GM04503 (cell line): ENCODE results near the gene RGS16.

Experiments used
- DNase-seq: peaks from one replicate; pipeline ENCODE4 v3.0.0-alpha.2; 2012; ENCODE audit warnings: low read depth

RGS16 gene

GRCh38 chr1:182608845-182609610, 4.8 kb upstream of the RGS16 start:
- DNase-seq: no peak

DNA sequence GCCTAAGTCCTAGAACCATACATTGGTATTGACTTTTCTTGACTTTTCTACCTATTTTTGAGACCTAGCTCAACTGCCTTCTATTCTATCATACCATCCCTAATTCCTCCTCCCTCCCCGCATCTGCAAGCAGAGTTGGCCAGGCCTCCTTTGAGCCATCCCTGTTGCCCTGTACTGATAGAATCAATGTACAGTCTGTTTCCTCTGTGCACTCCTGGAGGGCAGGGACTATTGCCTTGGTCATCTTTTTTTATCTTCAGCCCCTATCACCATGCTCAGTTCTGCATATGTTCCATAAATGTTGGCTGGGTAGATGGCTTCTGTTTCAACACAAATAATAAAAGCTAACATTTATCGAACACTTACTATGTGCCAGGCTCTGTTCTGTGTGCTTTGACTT, 4.0 kb upstream of the RGS16 start:
- no peak for DNase-seq

- DNase-seq: no peak
Measured at GRCh38 chr1:182607566-182607965, 3.4 kb upstream of the RGS16 start.

DNA sequence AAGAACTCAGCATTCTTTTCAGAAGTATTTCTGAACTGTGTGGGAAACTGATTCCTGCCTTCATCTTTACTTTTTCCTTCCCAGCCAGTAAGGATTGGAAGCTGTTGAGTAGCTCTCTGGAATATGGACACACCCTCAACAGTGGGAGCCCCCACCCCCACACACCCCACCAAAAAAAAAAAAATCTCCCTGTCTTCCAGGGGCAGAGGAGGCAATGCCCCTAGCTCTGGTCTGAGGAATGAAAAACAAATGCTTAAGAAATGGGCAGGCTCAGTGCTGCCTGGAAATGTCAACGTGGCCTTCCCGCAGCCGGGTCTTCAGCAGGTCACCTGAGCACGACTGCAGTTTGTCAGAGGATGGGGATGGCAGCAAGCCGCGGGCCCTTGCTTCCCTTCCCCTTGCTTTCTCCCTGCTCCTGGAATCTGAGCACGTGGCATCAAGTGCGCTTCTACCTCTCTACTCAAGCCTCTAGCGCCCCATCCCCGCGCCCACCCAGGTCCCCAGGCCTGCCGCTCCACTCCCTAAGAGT, 479 bp downstream of the RGS16 start:
- DNase-seq: no peak

GRCh38 chr1:182602935-182603645, 1.1 kb downstream of the RGS16 start:
- DNase-seq: no peak

GRCh38 chr1:182601913-182602312, 2.3 kb downstream of the RGS16 start:
- DNase-seq: no peak

DNA sequence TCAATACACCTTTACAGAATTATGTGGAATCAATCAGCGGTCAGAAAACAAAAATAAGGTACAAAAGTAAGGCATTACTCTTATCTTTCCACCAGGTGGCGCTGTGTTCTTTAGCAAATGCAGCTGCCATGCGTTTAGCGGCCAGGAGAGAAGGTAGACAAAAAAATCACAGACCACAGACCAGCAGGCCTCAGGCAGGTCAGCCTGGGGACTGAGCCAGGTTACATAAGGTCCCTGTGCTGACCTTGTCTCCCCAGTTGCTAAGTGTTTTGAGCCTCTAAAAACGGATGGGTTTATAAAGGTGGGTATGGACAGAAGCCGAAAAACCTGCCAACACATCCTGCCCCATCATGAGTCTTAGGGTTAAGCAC, 2.8 kb downstream of the RGS16 start:
- no peak for DNase-seq

GRCh38 chr1:182600745-182601415, 3.3 kb downstream of the RGS16 start:
- DNase-seq: no peak

DNA sequence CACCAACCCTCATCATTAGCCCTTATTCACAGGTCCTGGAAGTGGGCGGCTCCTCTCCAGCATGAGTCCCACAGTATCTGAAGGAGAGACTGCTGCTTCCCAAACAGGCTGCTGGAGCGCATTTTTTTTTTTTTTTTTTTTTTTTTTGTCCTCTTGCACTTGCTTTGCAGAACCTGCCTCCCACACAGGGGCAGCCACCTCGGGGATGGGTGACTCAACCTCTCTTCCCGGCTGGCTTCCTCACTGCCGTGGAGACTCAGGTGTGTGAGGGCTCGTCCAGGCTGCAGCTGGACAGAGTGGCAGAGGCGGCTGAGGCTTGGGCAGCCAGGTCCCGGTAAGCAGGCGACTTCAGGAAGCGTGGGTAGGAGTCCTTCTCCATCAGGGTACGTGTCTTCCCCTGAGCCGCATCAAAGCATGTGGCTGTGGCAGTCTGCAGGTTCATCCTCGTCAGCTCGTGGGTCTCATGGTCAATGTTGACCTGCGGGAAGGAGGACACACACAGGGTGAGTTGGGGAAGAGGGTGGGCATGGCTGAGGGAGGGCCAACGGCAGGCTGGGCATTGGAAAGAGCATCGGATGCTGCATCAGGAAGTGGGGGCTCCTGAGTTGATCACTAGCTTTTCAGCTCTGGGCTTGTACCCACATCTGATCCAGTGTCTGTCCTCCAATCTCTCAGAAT, 4.0 kb downstream of the RGS16 start:
- DNase-seq: no peak

- no peak for DNase-seq
Measured at GRCh38 chr1:182599339-182599738, 4.8 kb downstream of the RGS16 start.

DNA sequence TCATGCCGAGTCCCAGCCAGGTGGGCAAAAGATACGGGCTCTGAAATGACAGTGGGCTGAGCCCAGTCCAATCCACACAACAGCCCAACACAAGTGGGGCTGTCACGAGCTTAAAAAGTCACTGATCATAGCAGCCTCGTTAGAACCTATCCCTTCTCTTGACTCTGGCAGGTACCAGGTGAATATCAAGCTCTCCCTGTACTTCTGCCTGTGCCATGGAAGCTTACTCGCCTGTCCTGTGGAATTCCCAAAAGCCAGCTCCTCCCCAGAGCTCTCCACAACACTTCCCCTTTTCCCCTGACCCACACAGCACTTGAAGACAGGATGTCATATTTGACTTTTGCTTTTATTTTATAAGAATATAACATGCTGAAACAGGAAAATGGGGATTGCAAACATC, 5.9 kb downstream of the RGS16 start:
- no peak for DNase-seq

GRCh38 chr1:182596934-182597333, 7.3 kb downstream of the RGS16 start:
- no peak for DNase-seq

DNA sequence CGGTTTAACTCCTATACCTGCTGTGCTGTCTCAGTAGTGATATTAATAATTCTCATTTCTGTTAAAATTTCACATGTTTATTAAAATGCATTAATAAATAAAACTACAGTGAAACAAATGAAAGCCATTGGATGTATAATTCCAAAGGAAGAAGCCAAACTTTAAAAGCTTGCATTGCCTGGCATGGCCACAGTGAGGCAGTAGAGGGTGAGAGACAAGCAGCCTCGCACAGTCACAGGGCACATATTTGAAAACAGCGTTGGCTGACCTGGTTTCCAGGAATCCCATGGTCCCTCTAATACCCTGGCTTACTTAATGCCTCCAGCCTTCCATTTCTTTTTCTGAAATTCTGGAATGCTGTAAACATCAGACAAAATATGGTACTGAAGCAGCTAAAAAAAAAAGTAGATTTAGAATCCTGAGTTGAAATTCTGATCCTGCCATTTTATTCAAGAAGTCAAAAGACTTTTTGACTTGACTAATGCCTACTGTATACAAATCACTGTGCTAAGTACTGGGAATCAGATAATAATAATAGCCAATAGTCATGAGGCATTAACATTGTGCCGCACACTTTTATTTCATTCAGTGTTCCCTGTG, 8.4 kb downstream of the RGS16 start:
- DNase-seq: no peak

DNA sequence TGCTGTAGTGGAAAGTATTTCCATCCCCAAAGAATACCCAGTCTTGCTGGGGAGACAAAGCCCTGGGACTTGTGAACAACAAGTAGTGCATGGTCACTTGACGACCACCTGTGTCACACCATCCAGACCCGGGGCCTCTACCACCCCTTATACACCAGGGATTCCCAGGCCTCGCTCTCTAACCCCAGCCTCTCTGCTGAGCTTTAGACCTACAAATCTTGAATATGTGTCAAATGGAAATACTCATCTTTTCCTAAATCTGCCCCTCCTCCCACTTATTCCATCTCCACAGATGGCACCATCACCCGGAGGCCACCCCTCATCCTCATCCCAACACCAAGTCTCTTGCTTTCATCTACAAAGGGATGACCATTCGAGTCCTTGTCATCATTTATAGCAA, 14.3 kb downstream of the RGS16 start:
- DNase-seq: no peak

DNA sequence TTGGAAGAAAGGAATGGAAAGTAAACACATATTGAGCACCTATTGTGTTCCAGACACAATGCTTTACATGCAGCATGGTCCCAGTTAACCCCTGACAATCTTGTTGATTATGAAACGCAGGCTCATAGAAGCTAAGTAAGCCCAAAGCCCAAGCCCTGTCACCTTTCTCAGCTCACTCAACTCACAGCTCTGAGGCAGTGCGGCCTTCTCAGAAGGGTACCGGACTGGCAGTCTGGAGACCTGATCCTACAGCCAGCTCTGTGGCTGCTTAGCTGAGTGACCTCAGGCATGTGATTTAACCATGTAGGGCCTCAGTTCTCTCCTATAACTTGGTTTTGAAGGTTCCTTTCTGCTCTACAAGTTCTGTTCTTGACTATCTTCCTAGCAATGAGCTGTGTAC, 14.7 kb downstream of the RGS16 start:
- no peak for DNase-seq

- no peak for DNase-seq
Measured at GRCh38 chr1:182588500-182589396, 15.4 kb downstream of the RGS16 start, which contains the start of gene RNASEL. TSS of gene RNASEL (minus strand) at chr1:182589256. CDS start at chr1:182586806, 2,450 bp downstream.

DNA sequence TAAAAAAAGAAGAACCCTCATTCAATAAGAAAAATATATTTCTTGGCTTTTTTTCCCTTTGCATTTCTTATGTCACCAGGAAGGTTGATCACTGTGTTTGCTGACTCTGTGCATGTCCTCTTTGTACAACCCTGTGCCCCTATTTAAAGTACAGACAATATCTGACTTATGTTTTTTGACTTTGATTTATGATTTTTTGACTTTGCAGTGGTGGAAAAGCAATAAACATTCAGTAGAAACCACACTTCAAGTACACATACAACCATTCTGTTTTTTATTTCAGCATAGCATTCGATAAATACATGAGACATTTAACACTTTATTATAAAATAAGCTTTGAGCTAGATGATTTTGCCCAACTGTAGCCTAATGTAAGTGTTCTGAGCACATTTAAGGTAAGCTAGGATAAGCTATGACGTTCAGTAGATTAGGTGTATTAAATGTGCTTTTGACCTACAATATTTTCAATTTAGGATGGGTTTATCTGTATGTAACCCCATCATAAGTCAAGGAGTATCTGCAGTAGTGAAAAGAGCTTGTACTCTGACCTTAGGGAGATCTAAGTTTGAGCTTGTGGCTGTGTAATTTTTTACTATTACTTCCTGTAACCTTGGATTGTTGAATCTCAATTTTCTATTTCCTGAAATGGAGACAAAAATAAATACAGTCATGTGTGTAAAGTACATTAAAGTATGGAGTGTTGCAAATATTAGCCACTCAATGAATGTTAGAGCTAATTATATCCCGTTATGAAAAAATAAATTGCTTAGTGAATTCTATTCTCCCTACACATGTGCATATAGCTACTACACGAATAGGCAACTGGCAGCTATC, 16.3 kb downstream of the RGS16 start:
- no peak for DNase-seq

DNA sequence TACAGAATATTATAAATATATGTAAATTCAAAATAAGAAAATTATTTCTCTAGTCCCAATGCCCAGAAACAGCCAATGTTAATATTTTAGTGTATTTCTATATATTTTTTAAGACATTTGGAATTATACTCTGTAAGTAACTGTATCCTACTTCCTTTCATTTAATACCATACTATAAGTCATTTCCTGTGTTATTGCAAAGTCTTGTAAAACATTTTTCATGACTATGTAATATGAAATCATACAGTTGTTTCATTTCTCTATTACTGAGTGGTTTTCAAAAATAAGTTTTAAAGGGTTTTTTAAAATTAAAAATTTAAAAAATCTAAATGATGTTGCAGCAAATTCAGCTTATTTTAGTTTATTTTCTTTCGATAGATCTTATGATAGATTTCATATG, 17.1 kb downstream of the RGS16 start:
- DNase-seq: no peak

GRCh38 chr1:182586380-182586779, 17.8 kb downstream of the RGS16 start:
- DNase-seq: no peak

DNA sequence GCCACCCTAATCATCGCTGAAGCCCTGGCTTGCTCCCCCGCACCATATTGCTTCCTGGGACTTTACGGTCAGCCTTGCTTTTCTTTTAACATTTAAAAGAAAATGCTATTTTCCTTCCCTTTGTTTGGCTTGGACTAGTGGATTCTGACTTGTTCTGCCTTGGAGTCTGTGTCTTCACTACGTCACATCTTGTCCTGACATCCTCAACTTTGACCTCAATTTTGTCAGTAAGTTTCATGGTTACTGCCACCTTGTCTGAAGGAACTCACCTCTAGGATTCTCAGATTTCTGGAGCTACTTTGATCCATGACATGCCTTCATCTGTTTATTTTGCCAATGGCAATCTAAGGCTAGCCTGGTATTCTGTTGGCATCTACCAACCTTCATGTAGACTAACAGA, 19.4 kb downstream of the RGS16 start:
- DNase-seq: no peak
